Keratinocyte (primary cell): ENCODE measurements around the gene TMEM26.

ENCODE experiments used
- CTCF ChIP-seq, 3 experiments: IDR thresholded peaks in 1 of 3; conservative IDR thresholded peaks in 1 of 3; optimal IDR thresholded peaks in 1 of 3; 2 replicates in 2 of 3; 3 replicates in 1 of 3; pipeline versions ENCODE3 to v1.5.1; 2011; ENCODE audit warnings: low read length in 3 of 3, mild to moderate bottlenecking in 3 of 3, moderate library complexity in 2 of 3, control low read depth in 1 of 3, inconsistent platforms in 1 of 3; ENCODE audit not compliant: insufficient read depth in 2 of 3; ENCODE audit errors: extremely low read depth in 1 of 3
- EZH2 ChIP-seq: IDR thresholded peaks from one replicate; pipeline ENCODE4 v1.6.1; 2012; ENCODE audit warnings: inconsistent platforms, mild to moderate bottlenecking, low read length, moderate library complexity

- no peak for TF ChIP-seq CTCF (optimal IDR thresholded peaks at IDR 0.05 in 1 of 3, IDR thresholded peaks at IDR 0.05 in 1 of 3, conservative IDR thresholded peaks at IDR 0.05 in 1 of 3; ENCODE audit: extremely low read depth in 1 of 3, insufficient read depth in 2 of 3, low read length in 3 of 3)
- no peak for TF ChIP-seq EZH2
Observed at GRCh38 chr10:61458031-61458430, 4.8 kb upstream of the TMEM26 start.
